ENCODE data around the gene NPIPB8.
"Not testable (repeated sequence)": the region's sequence is repeated elsewhere in the genome, so short reads cannot be mapped to it uniquely, and the experiment has no call there.

GRCh38 chr16:28622532-28623171, 15.2 kb upstream of the NPIPB8 start:
- not testable (repeated sequence) for TF ChIP-seq CTCF (conservative IDR thresholded peaks at IDR 0.05); ZFX (IDR thresholded peaks at IDR 0.05)

Data from C4-2B (cell line).